GM12892 (cell line): ENCODE results near the gene TRAPPC14. TPM values are rescaled to one million over a fixed set of nuclear protein-coding genes. Genes with fewer than 3 reads are reported as not detected.
"Not testable (repeated sequence)": the region's sequence is repeated elsewhere in the genome, so short reads cannot be mapped to it uniquely, and the experiment has no call there.

Experiments
- DNase-seq: peaks from one replicate; pipeline ENCODE4 v3.0.0; 2011; ENCODE audit not compliant: insufficient read length
- FAIRE-seq: peaks from 2 replicates; lab custom pipeline; 2011; peaks lifted over from hg19 to GRCh38; lab: Jason Lieb, UNC
- POLR2A ChIP-seq: IDR thresholded peaks from 2 replicates; pipeline ENCODE4 v1.6.1; 2011; ENCODE audit warnings: low read depth, low read length, control low read depth
- POLR2AphosphoS5 ChIP-seq: IDR thresholded peaks from 2 replicates; pipeline ENCODE4 v1.6.1; 2011; ENCODE audit warnings: low read depth, low read length, control low read depth
- TAF1 ChIP-seq: IDR thresholded peaks from 2 replicates; pipeline ENCODE4 v1.6.1; 2011; ENCODE audit warnings: low read depth, mild to moderate bottlenecking, control low read depth, low read length, borderline replicate concordance
- polyA plus RNA-seq: library from polyadenylated mRNA; unstranded; fragments of >200 nt; gene quantifications from one replicate; pipeline ENCODE4 v1.2.1, GENCODE V29; 2012; ENCODE audit warnings: missing spikeins, inconsistent platforms; ENCODE audit not compliant: missing spikeins

The TRAPPC14 gene
- polyA plus RNA-seq: 10.1 TPM

DNA sequence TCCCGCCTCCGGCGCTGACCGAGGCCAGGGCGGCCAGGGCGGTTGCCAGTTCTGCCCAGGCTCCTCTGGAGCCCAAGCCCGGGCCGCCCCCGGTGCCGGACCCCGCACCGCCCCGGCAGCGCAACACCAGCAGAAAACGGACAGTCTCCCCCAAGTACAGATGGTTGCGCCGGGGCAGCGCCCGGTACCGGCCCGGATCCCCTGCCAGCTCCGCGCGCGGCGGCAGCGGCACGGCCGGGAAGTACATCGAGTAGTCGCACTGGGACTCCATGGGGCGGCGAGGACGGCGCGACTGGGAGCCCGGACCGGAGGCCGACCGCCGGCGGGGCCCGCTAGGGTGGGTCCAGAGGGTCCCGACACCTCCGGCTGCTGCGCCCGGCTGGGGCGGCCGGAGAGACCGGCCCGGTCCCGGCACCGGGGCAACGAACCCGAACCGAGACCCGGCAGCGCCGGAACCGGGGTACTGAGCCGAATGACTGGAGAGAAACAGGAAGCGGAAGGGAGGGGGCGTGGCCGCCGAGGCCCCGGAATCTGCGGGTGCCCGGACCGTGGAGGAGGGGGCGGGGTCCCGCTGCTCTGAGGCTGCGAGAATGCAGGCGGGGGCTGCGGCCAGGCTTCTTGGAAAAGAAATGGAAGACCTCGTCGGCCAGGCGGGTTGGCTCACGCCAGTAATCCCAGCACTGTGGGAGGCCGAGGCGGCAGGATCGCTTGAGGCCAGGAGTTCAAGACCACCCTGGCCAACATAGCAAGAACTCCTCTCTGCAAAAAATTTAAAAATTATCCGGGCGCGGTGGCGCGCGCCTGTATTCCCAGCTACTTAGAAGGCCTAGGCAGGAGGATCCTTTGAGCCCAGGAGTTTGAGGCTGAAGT is at the start of gene TRAPPC14:
Gene TRAPPC14, minus strand, starts transcription at position 495 of the 870 bp plus-strand sequence. Its CDS starts 224 bp downstream, at position 271.
- TF ChIP-seq POLR2A (peak; percentile 75; the same call in 1 of the 2 replicates), TAF1 (0 out of 2 replicates have a peak, but pooled peaks have one; percentile 58), POLR2AphosphoS5 (0 out of 2 replicates have a peak, but pooled peaks have one; percentile 19)

GRCh38 chr7:100204454-100204853 is 45.9 kb upstream of the TRAPPC14 start:
- no peak for DNase-seq
- TF ChIP-seq POLR2A (no peak), POLR2AphosphoS5 (no peak), TAF1 (no peak)
- no peak for FAIRE-seq

More for the DNA sequence above, at the start of gene TRAPPC14:
- FAIRE-seq (peak; percentile 51), DNase-seq (peak; percentile 99)

DNA sequence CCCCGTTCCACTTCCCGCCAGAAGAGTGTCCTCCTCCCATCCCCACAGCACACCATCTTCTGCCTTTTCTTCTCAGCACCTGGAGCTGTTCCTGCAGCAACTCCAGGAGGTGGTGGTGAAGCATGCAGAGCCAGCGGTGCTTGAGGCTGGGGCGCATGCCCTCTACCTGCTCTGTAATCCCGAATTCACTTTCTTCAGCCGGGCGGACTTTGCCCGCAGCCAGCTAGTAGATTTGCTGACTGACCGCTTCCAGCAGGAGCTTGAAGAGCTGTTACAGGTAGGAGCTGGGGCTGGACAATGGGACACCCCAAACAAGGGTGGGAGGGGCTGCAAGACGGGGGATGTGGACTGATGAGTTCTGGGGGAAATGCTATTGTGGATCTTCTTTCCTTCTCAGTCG is 42.2 kb upstream of the TRAPPC14 start:
- no peak for DNase-seq
- TF ChIP-seq POLR2AphosphoS5 (no peak), POLR2A (no peak), TAF1 (no peak)
- no peak for FAIRE-seq

DNA sequence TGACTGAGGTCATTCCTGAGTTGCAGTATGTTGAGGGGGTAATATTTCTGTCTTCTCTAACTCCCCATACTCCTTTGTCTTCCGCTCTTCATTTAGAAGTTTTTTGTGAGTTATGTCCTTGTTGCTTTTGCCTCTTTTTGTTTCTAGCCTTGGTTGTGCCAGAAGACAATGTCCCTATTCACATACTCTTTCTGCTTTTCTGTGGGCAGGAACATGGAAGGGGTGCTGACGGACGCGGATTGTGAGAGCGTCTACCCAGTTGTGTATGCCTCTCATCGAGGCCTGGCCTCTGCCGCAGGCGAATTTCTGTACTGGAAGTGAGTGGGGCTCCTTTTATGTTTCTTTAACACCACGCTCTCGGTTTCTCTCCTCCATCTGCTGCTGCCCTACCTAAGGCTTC is 39.7 kb upstream of the TRAPPC14 start:
- FAIRE-seq (no peak), DNase-seq (no peak)
- TF ChIP-seq POLR2AphosphoS5: no peak
- no peak for TF ChIP-seq TAF1
- no peak for TF ChIP-seq POLR2A

DNA sequence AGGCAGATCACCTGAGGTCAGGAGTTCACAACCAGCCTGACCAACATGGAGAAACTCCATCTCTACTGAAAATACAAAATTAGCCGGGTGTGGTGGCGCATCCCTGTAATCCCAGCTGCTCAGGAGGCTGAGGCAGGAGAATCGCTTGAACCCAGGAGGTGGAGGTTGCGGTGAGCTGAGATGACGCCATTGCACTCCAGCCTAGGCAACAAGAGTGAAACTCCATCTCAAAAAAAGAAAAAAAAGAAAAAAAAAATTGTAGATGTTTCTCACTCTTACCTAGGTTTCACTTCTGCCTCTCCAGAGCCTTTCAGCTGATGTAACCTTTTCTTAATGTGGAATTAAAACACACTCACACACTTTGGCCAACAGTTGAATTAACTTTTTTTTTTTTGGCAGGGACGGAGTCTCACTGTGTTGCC is 37.4 kb upstream of the TRAPPC14 start:
- not testable (repeated sequence) for FAIRE-seq, DNase-seq

DNA sequence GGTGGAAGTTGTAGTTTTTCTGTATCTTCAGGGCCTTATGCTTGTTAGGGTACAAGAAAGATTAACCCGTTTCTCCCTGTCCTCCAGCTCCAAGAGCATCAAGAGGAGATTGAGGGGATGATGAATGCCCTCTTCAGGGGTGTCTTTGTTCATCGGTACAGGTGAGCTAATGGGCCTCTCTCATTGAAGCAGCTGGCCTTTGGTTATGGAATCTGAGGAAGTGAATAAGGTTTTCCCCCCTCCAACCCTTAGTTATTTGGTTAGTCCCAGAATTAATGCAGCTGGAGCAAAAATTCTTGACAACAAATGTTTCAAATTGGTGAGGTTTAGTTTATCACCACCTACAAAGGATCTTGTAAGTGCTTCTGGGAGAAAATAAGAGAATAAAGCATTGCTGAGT is 36.7 kb upstream of the TRAPPC14 start:
- DNase-seq (no peak), FAIRE-seq (no peak)
- no peak for TF ChIP-seq POLR2A
- no peak for TF ChIP-seq POLR2AphosphoS5
- TF ChIP-seq TAF1: no peak

DNA sequence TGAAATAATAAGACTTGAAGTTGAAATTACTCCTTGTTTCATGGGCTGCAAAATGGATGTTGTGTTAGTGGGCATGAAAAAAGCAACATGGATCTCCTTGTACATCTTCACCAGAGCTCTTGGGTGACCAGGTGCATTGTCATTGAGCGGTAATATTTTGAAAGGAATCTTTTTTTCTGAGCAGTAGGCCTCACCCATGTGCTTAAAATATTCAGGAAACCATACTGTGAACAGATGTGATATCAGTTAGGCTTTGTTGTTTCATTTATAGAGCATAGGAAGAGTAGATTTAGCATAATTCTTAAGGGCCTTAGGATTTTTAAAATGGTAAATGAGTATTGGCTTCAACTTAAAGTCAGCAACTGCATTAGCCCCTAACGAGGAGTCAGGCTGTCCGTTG is 34.4 kb upstream of the TRAPPC14 start:
- TF ChIP-seq TAF1 (no peak), POLR2AphosphoS5 (no peak), POLR2A (no peak)
- FAIRE-seq (no peak), DNase-seq (no peak)

GRCh38 chr7:100192281-100192862 is 33.8 kb upstream of the TRAPPC14 start:
- not testable (repeated sequence) for FAIRE-seq, DNase-seq

DNA sequence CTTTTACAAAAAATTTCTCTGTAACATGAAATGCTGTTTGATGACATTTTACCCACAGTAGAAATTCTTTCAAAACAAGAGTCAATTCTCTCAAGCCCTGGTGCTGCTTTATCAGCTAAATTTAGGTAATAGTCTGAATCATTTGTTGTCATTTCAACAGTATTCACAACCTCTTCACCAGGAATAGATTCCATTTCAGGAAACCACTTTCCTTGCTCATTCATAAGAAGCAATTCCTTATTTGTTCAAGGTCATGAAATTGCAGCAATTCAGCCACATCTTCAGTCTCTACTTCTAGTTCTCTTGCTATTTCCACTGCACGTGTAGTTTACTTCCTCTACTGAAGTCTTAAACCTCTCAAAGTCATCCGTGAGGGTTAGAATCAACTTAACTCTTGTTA is 33.3 kb upstream of the TRAPPC14 start:
- DNase-seq: no peak
- FAIRE-seq: peak; percentile 73
- TF ChIP-seq TAF1: no peak
- TF ChIP-seq POLR2AphosphoS5: no peak
- TF ChIP-seq POLR2A: no peak

DNA sequence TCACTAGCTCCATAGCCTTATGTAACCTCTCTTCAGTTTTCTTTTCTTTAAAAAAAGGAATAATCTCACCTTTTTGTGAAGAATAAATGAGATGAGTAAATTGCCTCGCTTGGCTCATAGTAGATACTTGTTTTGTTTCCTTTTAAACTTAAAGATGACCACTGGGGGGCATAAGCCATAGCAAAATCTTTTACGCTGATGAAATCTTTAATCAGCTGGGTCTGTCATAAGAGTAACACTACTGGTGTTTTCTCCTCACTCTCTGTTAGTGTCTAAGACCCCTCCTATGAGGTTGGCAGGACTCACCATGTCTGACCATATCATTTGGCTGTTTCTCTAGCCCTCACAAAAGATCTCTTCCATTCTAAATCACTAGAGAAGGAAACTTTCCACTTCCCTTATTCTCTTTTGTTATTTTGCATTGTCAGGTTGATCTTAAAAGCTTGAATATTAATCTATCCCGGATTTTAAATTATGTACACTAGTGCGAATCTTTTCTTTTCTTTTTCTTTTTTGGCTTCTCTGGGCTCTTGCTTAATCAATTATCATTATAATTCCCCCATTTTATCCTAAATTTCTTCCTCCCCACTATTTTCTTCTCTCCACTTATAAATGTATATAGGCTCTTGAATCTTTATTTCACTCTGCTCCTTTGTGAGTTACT is 31.7 kb upstream of the TRAPPC14 start:
- DNase-seq (no peak), FAIRE-seq (peak; percentile 61)
- TF ChIP-seq POLR2A: no peak
- TF ChIP-seq TAF1: no peak
- no peak for TF ChIP-seq POLR2AphosphoS5

- no peak for TF ChIP-seq POLR2AphosphoS5
- TF ChIP-seq TAF1: no peak
- no peak for TF ChIP-seq POLR2A
- FAIRE-seq (no peak), DNase-seq (no peak)
Observed at GRCh38 chr7:100189061-100189460, 30.5 kb upstream of the TRAPPC14 start.
